ENCODE data around the gene HOOK2. TPM values are rescaled to one million over a fixed set of nuclear protein-coding genes. Genes with fewer than 3 reads are reported as not detected.

Gene HOOK2
- 15.2 and 16.8 TPM in 2 replicates for total RNA-seq

GRCh38 chr19:12774588-12775555 is at the start of gene HOOK2:
Gene HOOK2 (minus strand): TSS chr19:12775552. CDS start chr19:12775449, 103 bp downstream.

GRCh38 chr19:12806242-12807081 is 31.1 kb upstream of the HOOK2 start, which contains the start of gene RNASEH2A:
Gene RNASEH2A (plus strand): TSS chr19:12806584. CDS start chr19:12806674, 90 bp downstream.

GRCh38 chr19:12801466-12802266 is 26.3 kb upstream of the HOOK2 start, which contains the start of the genes PRDX2 and THSD8:
Gene PRDX2 (minus strand): TSS chr19:12801800. CDS start chr19:12801261, 539 bp downstream.
Gene THSD8 (plus strand): TSS chr19:12802069. CDS start chr19:12802072, 3 bp downstream.

GRCh38 chr19:12791345-12792050 is 16.1 kb upstream of the HOOK2 start, which contains the start of gene JUNB:
Gene JUNB (plus strand): TSS chr19:12791486. CDS start chr19:12791772, 286 bp downstream.

GRCh38 chr19:12751635-12752034 is 23.7 kb downstream of the HOOK2 start, which contains the start of gene BEST2:
Gene BEST2 (plus strand): TSS chr19:12751791. CDS start chr19:12752593, 802 bp downstream.

GRCh38 chr19:12736995-12737834 is 38.1 kb downstream of the HOOK2 start, which contains the start of gene GET3:
Gene GET3 (plus strand): TSS chr19:12737497. CDS start chr19:12737506, 9 bp downstream.

GRCh38 chr19:12723641-12724426 is 51.5 kb downstream of the HOOK2 start, which contains the start of gene TNPO2:
Gene TNPO2 (minus strand): TSS chr19:12723932. CDS start chr19:12720977, 2,955 bp downstream.

Other genes starting within 250 kb of the HOOK2 start
- 3.3 and 3.4 TPM in 2 replicates for gene ZNF564, start 224.1 kb downstream of the HOOK2 start, total RNA-seq
- 6.0 and 10.6 TPM in 2 replicates for gene ZNF490, start 164.7 kb downstream of the HOOK2 start, total RNA-seq
- 10.6 and 13.2 TPM in 2 replicates for gene ZNF791, start 164.6 kb downstream of the HOOK2 start, total RNA-seq
- gene MAN2B1, start 108.8 kb downstream of the HOOK2 start, total RNA-seq, result 120 and 162 TPM in 2 replicates
- gene WDR83, start 108.7 kb downstream of the HOOK2 start, total RNA-seq, result 9.0 and 9.4 TPM in 2 replicates
- 72.2 and 74.9 TPM in 2 replicates for gene DHPS, start 93.7 kb downstream of the HOOK2 start, total RNA-seq
- gene GNG14, start 87.6 kb downstream of the HOOK2 start, total RNA-seq, result not detected in 2 replicates
- 7.3 and 8.3 TPM in 2 replicates for gene FBXW9, start 78.9 kb downstream of the HOOK2 start, total RNA-seq
- 32.9 and 45.1 TPM in 2 replicates for gene TNPO2, start 51.6 kb downstream of the HOOK2 start, total RNA-seq
- gene TRIR, start 40.9 kb downstream of the HOOK2 start, total RNA-seq, result 311 and 336 TPM in 2 replicates
- gene GET3, start 38.1 kb downstream of the HOOK2 start, total RNA-seq, result 46.8 and 54.1 TPM in 2 replicates
- not detected in 2 replicates for gene BEST2, start 23.8 kb downstream of the HOOK2 start, total RNA-seq
- 387 and 404 TPM in 2 replicates for gene JUNB, start 15.9 kb upstream of the HOOK2 start, total RNA-seq
- 252 and 259 TPM in 2 replicates for gene PRDX2, start 26.2 kb upstream of the HOOK2 start, total RNA-seq
- gene THSD8, start 26.5 kb upstream of the HOOK2 start, total RNA-seq, result not detected in 2 replicates
- gene RNASEH2A, start 31.0 kb upstream of the HOOK2 start, total RNA-seq, result 4.9 and 6.0 TPM in 2 replicates
- not detected in 2 replicates for gene RTBDN, start 59.0 kb upstream of the HOOK2 start, total RNA-seq
- 0.19 and 1.3 TPM in 2 replicates for gene MAST1, start 63.0 kb upstream of the HOOK2 start, total RNA-seq
- gene DNASE2, start 105.9 kb upstream of the HOOK2 start, total RNA-seq, result 30.2 and 36.6 TPM in 2 replicates
- gene KLF1, start 111.6 kb upstream of the HOOK2 start, total RNA-seq, result not detected in 2 replicates
- 28.0 and 29.7 TPM in 2 replicates for gene GCDH, start 115.6 kb upstream of the HOOK2 start, total RNA-seq
- gene SYCE2, start 143.7 kb upstream of the HOOK2 start, total RNA-seq, result not detected in 2 replicates
- 48.9 and 49.0 TPM in 2 replicates for gene FARSA, start 158.2 kb upstream of the HOOK2 start, total RNA-seq
- gene CALR, start 163.1 kb upstream of the HOOK2 start, total RNA-seq, result 877 and 947 TPM in 2 replicates
- gene RAD23A, start 170.3 kb upstream of the HOOK2 start, total RNA-seq, result 50.0 and 60.2 TPM in 2 replicates
- 36.5 and 43.0 TPM in 2 replicates for gene GADD45GIP1, start 181.7 kb upstream of the HOOK2 start, total RNA-seq
- not detected in 2 replicates for gene DAND5, start 194.0 kb upstream of the HOOK2 start, total RNA-seq
- 122 and 124 TPM in 2 replicates for gene NFIX, start 219.9 kb upstream of the HOOK2 start, total RNA-seq

Measured in cardiac ventricle fibroblast (primary cell).